ENCODE data around the gene TOP2A.

The TOP2A gene

GRCh38 chr17:40355123-40355803 is 62.4 kb downstream of the TOP2A start:
- Histone ChIP-seq H3K27me3 (ENCODE audit: insufficient read depth, low read length, poor library complexity) (no peaks in the 10 kb centered on the region), H3K4me2 (ENCODE audit: insufficient read depth, low read length) (no peak overlapping the region), H3K9ac (ENCODE audit: low read depth, low read length) (no peak overlapping the region), H3K9me3 (ENCODE audit: insufficient read depth, low read length, severe bottlenecking) (no peaks in the 10 kb centered on the region), H2AFZ (ENCODE audit: low read depth, low read length) (no peak overlapping the region), H4K20me1 (ENCODE audit: insufficient read depth, low read length) (no peaks in the 10 kb centered on the region), H3K36me3 (ENCODE audit: insufficient read depth, low read length) (peaks cover 11% of the 10 kb centered on the region), H3K27ac (ENCODE audit: low read length) (no peak overlapping the region), H3K79me2 (ENCODE audit: insufficient read depth, low read length) (no peaks in the 10 kb centered on the region), H3K4me1 (ENCODE audit: insufficient read depth, low read length) (peaks cover 5% of the 10 kb centered on the region), H3K4me3 (ENCODE audit: low read depth in 1 of 2, low read length in 2 of 2) (no peak overlapping the region)
- ATAC-seq (ENCODE audit: insufficient read depth, low read depth): peak; percentile 79
- peak; percentile 74 for DNase-seq
- TF ChIP-seq CTCF (IDR thresholded peaks at IDR 0.05; ENCODE audit: borderline replicate concordance, extremely low read depth, low read length, poor library complexity, severe bottlenecking) (peak; percentile 97), EZH2 (IDR thresholded peaks at IDR 0.05; ENCODE audit: borderline replicate concordance, low read depth, low read length, severe bottlenecking) (no peak)

GRCh38 chr17:40354221-40355122 is 63.2 kb downstream of the TOP2A start:
- no peaks in the 10 kb centered on the region for H3K79me2 ChIP-seq (ENCODE audit: insufficient read depth, low read length)
- peaks cover 5% of the 10 kb centered on the region for H3K4me1 ChIP-seq (ENCODE audit: insufficient read depth, low read length)
- ATAC-seq (ENCODE audit: insufficient read depth, low read depth) (no peak), DNase-seq (no peak)
- H3K27ac ChIP-seq (ENCODE audit: low read length): no peak overlapping the region
- peaks cover 11% of the 10 kb centered on the region for H3K36me3 ChIP-seq (ENCODE audit: insufficient read depth, low read length)
- no peaks in the 10 kb centered on the region for H3K27me3 ChIP-seq (ENCODE audit: insufficient read depth, low read length, poor library complexity)
- no peaks in the 10 kb centered on the region for H4K20me1 ChIP-seq (ENCODE audit: insufficient read depth, low read length)
- no peak overlapping the region for H3K4me3 ChIP-seq (ENCODE audit: low read depth in 1 of 2, low read length in 2 of 2)
- H3K9me3 ChIP-seq (ENCODE audit: insufficient read depth, low read length, severe bottlenecking): no peaks in the 10 kb centered on the region
- H3K9ac ChIP-seq (ENCODE audit: low read depth, low read length): no peak overlapping the region
- no peak overlapping the region for H2AFZ ChIP-seq (ENCODE audit: low read depth, low read length)
- TF ChIP-seq EZH2 (IDR thresholded peaks at IDR 0.05; ENCODE audit: borderline replicate concordance, low read depth, low read length, severe bottlenecking) (no peak), CTCF (IDR thresholded peaks at IDR 0.05; ENCODE audit: borderline replicate concordance, extremely low read depth, low read length, poor library complexity, severe bottlenecking) (no peak)
- H3K4me2 ChIP-seq (ENCODE audit: insufficient read depth, low read length): no peak overlapping the region

GRCh38 chr17:40352779-40353394 is 64.8 kb downstream of the TOP2A start:
- no peak for DNase-seq
- H3K27me3 ChIP-seq (ENCODE audit: insufficient read depth, low read length, poor library complexity): no peaks in the 10 kb centered on the region
- H2AFZ ChIP-seq (ENCODE audit: low read depth, low read length): no peak overlapping the region
- H3K4me1 ChIP-seq (ENCODE audit: insufficient read depth, low read length): no peaks in the 10 kb centered on the region
- no peak overlapping the region for H3K4me2 ChIP-seq (ENCODE audit: insufficient read depth, low read length)
- no peak overlapping the region for H3K4me3 ChIP-seq (ENCODE audit: low read depth in 1 of 2, low read length in 2 of 2)
- no peak for ATAC-seq (ENCODE audit: insufficient read depth, low read depth)
- H3K27ac ChIP-seq (ENCODE audit: low read length): no peak overlapping the region
- no peaks in the 10 kb centered on the region for H3K9me3 ChIP-seq (ENCODE audit: insufficient read depth, low read length, severe bottlenecking)
- TF ChIP-seq EZH2 (IDR thresholded peaks at IDR 0.05; ENCODE audit: borderline replicate concordance, low read depth, low read length, severe bottlenecking): no peak
- TF ChIP-seq CTCF (IDR thresholded peaks at IDR 0.05; ENCODE audit: borderline replicate concordance, extremely low read depth, low read length, poor library complexity, severe bottlenecking): no peak
- no peaks in the 10 kb centered on the region for H3K79me2 ChIP-seq (ENCODE audit: insufficient read depth, low read length)
- peaks cover 11% of the 10 kb centered on the region for H3K36me3 ChIP-seq (ENCODE audit: insufficient read depth, low read length)
- no peaks in the 10 kb centered on the region for H4K20me1 ChIP-seq (ENCODE audit: insufficient read depth, low read length)
- no peak overlapping the region for H3K9ac ChIP-seq (ENCODE audit: low read depth, low read length)

All from DND-41 (cell line).